Caco-2 (cell line): ENCODE measurements around the gene OR4E2. TPM values are rescaled to one million over a fixed set of nuclear protein-coding genes. Genes with fewer than 3 reads are reported as not detected.
A peak's percentile ranks its signal among the peaks of the same experiment; 100 is the strongest.
"Not testable (repeated sequence)": the region's sequence is repeated elsewhere in the genome, so short reads cannot be mapped to it uniquely, and the experiment has no call there.

Experiments
- BruUV-seq: library from RNA; stranded (reverse); fragments of 400-500 nt; replicated peaks from 2 replicates; lab custom pipeline; 2021; lab: Mats Ljungman, UMichigan
- CTCF ChIA-PET: fragments of 300-600 bp; sonication (Branson Sonifier 250); formaldehyde crosslinking; loops from one replicate; lab custom pipeline; 2022; ENCODE audit warnings: antibody characterized with exemption; lab: Charles Lee
- POLR2A ChIA-PET: fragments of 300-600 bp; sonication (Branson Sonifier 250); formaldehyde crosslinking; loops from one replicate; lab custom pipeline; 2022; ENCODE audit warnings: antibody characterized with exemption; lab: Charles Lee
- DNase-seq, 2 experiments: peaks; one replicate each; pipeline versions ENCODE4 v3.0.0 to v3.0.0-alpha.2; 2020 to 2022
- H3K27me3 ChIP-seq: replicated peaks from 2 replicates; pipeline ENCODE4 v1.6.0; 2011; ENCODE audit warnings: low read length; ENCODE audit not compliant: control insufficient read depth, insufficient read depth
- H3K36me3 ChIP-seq: 2 replicates; pipeline ENCODE4 v1.5.1; 2011; ENCODE audit warnings: low read length; ENCODE audit not compliant: control insufficient read depth, insufficient read depth
- H3K4me1 ChIP-seq: fragments of 250-450 bp; sonication (Bioruptor Pico); 2 replicates; pipeline ENCODE4 v1.5.1; 2020; ENCODE audit warnings: mild to moderate bottlenecking
- H3K4me3 ChIP-seq: 2 replicates; pipeline ENCODE4 v1.5.1; 2011; ENCODE audit warnings: low read depth, mild to moderate bottlenecking, control low read depth, low read length
- H3K9me3 ChIP-seq: fragments of 250-450 bp; sonication (Bioruptor Pico); 2 replicates; pipeline ENCODE4 v1.5.1; 2020; ENCODE audit warnings: mild to moderate bottlenecking, moderate library complexity
- H3K27ac Mint-ChIP-seq: one replicate; pipeline ENCODE4 v1.8.0; 2022; ENCODE audit warnings: mixed read lengths; ENCODE audit not compliant: unreplicated experiment
- H3K27me3 Mint-ChIP-seq: one replicate; pipeline ENCODE4 v1.8.0; 2022; ENCODE audit warnings: mixed read lengths; ENCODE audit not compliant: insufficient read depth, unreplicated experiment
- H3K36me3 Mint-ChIP-seq: one replicate; pipeline ENCODE4 v1.8.0; 2022; ENCODE audit warnings: mild to moderate bottlenecking, mixed read lengths; ENCODE audit not compliant: insufficient read depth, unreplicated experiment
- H3K4me1 Mint-ChIP-seq: one replicate; pipeline ENCODE4 v1.8.0; 2022; ENCODE audit warnings: low read depth, mixed read lengths; ENCODE audit not compliant: unreplicated experiment
- H3K4me3 Mint-ChIP-seq: one replicate; pipeline ENCODE4 v1.8.0; 2022; ENCODE audit warnings: mild to moderate bottlenecking, moderate library complexity, mixed read lengths; ENCODE audit not compliant: unreplicated experiment
- H3K9me3 Mint-ChIP-seq: one replicate; pipeline ENCODE4 v1.8.0; 2022; ENCODE audit warnings: mixed read lengths; ENCODE audit not compliant: unreplicated experiment
- intact Hi-C: fragments of 100-400 bp; cut with micrococcal nuclease; formaldehyde crosslinking; loops from one replicate; pipeline ENCODE4 v1.10.0; 2022; ENCODE audit not compliant: unreplicated experiment
- total RNA-seq: library from RNA; stranded (reverse); gene quantifications from 2 replicates; pipeline ENCODE4 v1.2.3, GENCODE V29; 2022
- TF ChIP-seq, protein P1 (sequence below), 2 experiments: fragments of 200-600 bp in 1 of 2; IDR thresholded peaks; 1 replicate in 1 of 2; 2 replicates in 1 of 2; pipeline versions ENCODE4 v1.5.1 to v1.8.0; 2011 to 2022; ENCODE audit warnings: antibody characterized with exemption in 1 of 2, control low read depth in 1 of 2, inconsistent platforms in 1 of 2, low read depth in 1 of 2, low read length in 1 of 2, mild to moderate bottlenecking in 1 of 2, moderate library complexity in 1 of 2; ENCODE audit not compliant: insufficient read depth in 1 of 2, severe bottlenecking in 1 of 2, unreplicated experiment in 1 of 2

Gene OR4E2
- total RNA-seq, 1 experiment from 2014 or later = not detected

DNA sequence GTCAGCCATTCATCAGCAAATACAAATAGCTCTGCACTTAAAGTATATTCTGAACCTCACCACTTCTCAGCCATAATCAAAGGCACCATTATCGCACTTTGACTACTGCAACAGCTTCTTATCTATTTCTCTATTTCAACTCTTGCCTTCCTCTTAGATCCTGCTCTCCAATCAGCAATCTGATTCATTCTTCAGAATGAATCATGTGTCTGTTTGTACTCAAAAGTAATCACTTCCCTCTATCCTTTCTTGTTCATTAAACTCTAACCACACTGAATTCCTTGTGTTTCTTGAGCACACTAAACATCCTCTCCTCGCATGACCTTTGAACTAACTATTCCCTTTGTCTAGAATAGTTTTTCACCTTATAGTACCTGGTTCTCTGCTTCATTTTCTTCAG, 32.8 kb downstream of the OR4E2 start:
- BruUV-seq = no TSS peak
- intact Hi-C loops = loop anchor here (2.0 kb wide), 1 partner anchor 18 kb away; no protein-coding TSS in a partner anchor

DNA sequence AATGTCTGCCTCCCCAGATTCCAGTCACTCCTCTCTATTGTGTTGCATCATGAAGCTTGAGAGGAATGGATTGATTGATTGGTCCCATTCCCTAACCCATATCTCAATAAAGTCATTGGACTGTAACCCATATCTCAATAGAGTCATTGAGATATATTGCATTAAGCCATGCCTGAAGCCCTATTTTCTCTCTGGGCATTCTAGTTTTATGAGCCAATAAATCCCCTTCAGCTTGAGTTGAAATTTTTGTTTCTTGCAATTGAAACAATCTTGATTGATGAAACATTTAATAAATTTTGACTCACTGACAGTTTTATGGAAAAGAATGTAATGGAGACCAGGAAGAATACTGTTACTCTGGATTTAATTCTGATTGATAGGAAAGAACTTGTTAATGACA, 40.8 kb downstream of the OR4E2 start:
- no peaks in the 10 kb centered on the region for H3K36me3 ChIP-seq
- H3K4me3 ChIP-seq = no peak overlapping the region
- Mint-ChIP-seq H3K36me3 (no peaks in the 10 kb centered on the region), H3K4me1 (peaks cover 5% of the 10 kb centered on the region), H3K9me3 (no peaks in the 10 kb centered on the region), H3K4me3 (no peak overlapping the region), H3K27ac (no peak overlapping the region), H3K27me3 (no peaks in the 10 kb centered on the region)
- peaks cover 7% of the 10 kb centered on the region; the same call in 1 of the 2 replicates for H3K4me1 ChIP-seq
- DNase-seq = no peak
- H3K9me3 ChIP-seq = no peaks in the 10 kb centered on the region
- BruUV-seq = no TSS peak
- POLR2A ChIA-PET = no interaction called here
- intact Hi-C loops = loop anchor here (2.0 kb wide), 1 partner anchor 26 kb away; no protein-coding TSS in a partner anchor
- TF ChIP-seq, protein P1, sequence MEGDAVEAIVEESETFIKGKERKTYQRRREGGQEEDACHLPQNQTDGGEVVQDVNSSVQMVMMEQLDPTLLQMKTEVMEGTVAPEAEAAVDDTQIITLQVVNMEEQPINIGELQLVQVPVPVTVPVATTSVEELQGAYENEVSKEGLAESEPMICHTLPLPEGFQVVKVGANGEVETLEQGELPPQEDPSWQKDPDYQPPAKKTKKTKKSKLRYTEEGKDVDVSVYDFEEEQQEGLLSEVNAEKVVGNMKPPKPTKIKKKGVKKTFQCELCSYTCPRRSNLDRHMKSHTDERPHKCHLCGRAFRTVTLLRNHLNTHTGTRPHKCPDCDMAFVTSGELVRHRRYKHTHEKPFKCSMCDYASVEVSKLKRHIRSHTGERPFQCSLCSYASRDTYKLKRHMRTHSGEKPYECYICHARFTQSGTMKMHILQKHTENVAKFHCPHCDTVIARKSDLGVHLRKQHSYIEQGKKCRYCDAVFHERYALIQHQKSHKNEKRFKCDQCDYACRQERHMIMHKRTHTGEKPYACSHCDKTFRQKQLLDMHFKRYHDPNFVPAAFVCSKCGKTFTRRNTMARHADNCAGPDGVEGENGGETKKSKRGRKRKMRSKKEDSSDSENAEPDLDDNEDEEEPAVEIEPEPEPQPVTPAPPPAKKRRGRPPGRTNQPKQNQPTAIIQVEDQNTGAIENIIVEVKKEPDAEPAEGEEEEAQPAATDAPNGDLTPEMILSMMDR (IDR thresholded peaks at IDR 0.05; ENCODE audit: insufficient read depth in 1 of 2, low read depth in 1 of 2, low read length in 1 of 2, severe bottlenecking in 1 of 2, unreplicated experiment in 1 of 2) = no peak
- no peaks in the 10 kb centered on the region for H3K27me3 ChIP-seq
- CTCF ChIA-PET = no interaction called here

More for the DNA sequence above, 32.8 kb downstream of the OR4E2 start:
- H3K9me3 Mint-ChIP-seq = no peaks in the 10 kb centered on the region
- H3K27me3 Mint-ChIP-seq = no peaks in the 10 kb centered on the region
- no peaks in the 10 kb centered on the region for H3K27me3 ChIP-seq
- H3K4me1 Mint-ChIP-seq = peaks cover 24% of the 10 kb centered on the region
- ChIA-PET CTCF (interaction anchor here (0.5 kb wide), 1 partner anchor 535 kb away, joined by 10 read pairs; no protein-coding TSS in a partner anchor), POLR2A (no interaction called here)
- H3K4me3 Mint-ChIP-seq = peak overlapping the region; percentile 18
- no peaks in the 10 kb centered on the region for H3K9me3 ChIP-seq
- H3K27ac Mint-ChIP-seq = peak overlapping the region; percentile 23
- H3K4me3 ChIP-seq = no peak overlapping the region
- H3K36me3 Mint-ChIP-seq = no peaks in the 10 kb centered on the region
- peaks cover 22% of the 10 kb centered on the region for H3K4me1 ChIP-seq
- TF ChIP-seq, protein P1 (IDR thresholded peaks at IDR 0.05; ENCODE audit: insufficient read depth in 1 of 2, low read depth in 1 of 2, low read length in 1 of 2, severe bottlenecking in 1 of 2, unreplicated experiment in 1 of 2) = no peak
- H3K36me3 ChIP-seq = no peaks in the 10 kb centered on the region
- DNase-seq = no peak

DNA sequence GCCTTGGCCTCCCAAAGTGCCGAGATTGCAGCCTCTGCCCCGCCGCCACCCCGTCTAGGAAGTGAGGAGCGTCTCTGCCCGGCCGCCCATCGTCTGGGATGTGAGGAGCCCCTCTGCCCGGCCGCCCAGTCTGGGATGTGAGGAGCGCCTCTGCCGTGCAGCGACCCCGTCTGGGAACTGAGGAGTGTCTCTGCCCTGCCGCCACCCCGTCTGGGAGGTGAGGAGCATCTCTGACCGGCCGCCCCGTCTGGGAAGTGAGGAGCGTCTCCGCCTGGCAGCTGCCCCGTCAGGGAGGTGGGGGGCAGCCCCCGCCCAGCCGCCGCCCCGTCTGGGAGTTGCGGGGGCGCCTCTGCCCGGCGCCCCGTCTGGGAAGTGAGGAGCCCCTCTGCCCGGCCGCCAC, 44.0 kb downstream of the OR4E2 start:
- H3K27me3 ChIP-seq, CTCF ChIA-PET, H3K27ac Mint-ChIP-seq, H3K27me3 Mint-ChIP-seq, BruUV-seq, H3K4me3 ChIP-seq, DNase-seq, H3K9me3 ChIP-seq, H3K4me3 Mint-ChIP-seq, intact Hi-C loops, POLR2A ChIA-PET, H3K36me3 Mint-ChIP-seq, H3K36me3 ChIP-seq, H3K9me3 Mint-ChIP-seq: not testable (repeated sequence)
- H3K4me1 Mint-ChIP-seq = peaks cover 19% of the 10 kb centered on the region
- H3K4me1 ChIP-seq = peaks cover 19% of the 10 kb centered on the region

DNA sequence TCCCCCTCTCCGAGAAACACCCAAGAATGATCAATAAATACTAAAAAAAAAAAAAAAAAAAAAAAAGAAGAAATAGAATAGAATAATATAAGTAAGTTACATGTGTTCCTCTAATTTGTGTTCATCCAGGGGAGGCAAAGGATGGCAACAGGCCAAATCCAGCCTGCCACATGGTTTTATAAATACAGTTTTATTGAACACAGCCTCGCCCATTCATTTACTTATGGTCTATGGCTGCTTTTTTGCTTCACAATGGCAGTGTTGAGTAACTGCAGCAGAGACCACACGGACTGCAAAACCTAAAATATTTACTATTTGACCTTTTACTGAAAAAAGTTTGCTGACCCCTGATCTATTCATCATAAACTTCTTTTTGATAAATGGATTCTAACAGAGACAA, 44.9 kb downstream of the OR4E2 start:
- POLR2A ChIA-PET, H3K27me3 ChIP-seq, H3K9me3 Mint-ChIP-seq, H3K27ac Mint-ChIP-seq, H3K4me3 ChIP-seq, H3K9me3 ChIP-seq, intact Hi-C loops, H3K36me3 ChIP-seq, CTCF ChIA-PET, H3K27me3 Mint-ChIP-seq, H3K36me3 Mint-ChIP-seq, BruUV-seq, H3K4me3 Mint-ChIP-seq: not testable (repeated sequence)
- H3K4me1 ChIP-seq = peaks cover 27% of the 10 kb centered on the region
- peak; percentile 18 to 35 for DNase-seq
- H3K4me1 Mint-ChIP-seq = peaks cover 19% of the 10 kb centered on the region
